NK-92 (cell line): ENCODE results near the gene TNFRSF12A.

Source experiments
- DNase-seq: peaks from one replicate; lab custom pipeline; 2025; ENCODE audit not compliant: unreplicated experiment; lab: John Stamatoyannopoulos, UW

The TNFRSF12A gene

GRCh38 chr16:3020247-3020603 is at the start of gene TNFRSF12A:
TSS of gene TNFRSF12A (plus strand) at chr16:3020368. CDS start at chr16:3020398, 30 bp downstream.
- no peak for DNase-seq

- no peak for DNase-seq
Observed at GRCh38 chr16:2970563-2970962, 49.6 kb upstream of the TNFRSF12A start.

GRCh38 chr16:2971134-2971984 is 48.8 kb upstream of the TNFRSF12A start:
- no peak for DNase-seq

GRCh38 chr16:2971985-2972784 is 48.0 kb upstream of the TNFRSF12A start:
- no peak for DNase-seq

GRCh38 chr16:2973093-2973492 is 47.1 kb upstream of the TNFRSF12A start:
- DNase-seq: no peak

- DNase-seq: no peak
Observed at GRCh38 chr16:2973605-2974318, 46.4 kb upstream of the TNFRSF12A start.

GRCh38 chr16:2974319-2975056 is 45.7 kb upstream of the TNFRSF12A start:
- DNase-seq: no peak

- DNase-seq: no peak
Observed at GRCh38 chr16:2975161-2975795, 44.9 kb upstream of the TNFRSF12A start.

GRCh38 chr16:2976201-2976600 is 44.0 kb upstream of the TNFRSF12A start:
- no peak for DNase-seq

GRCh38 chr16:2976673-2977072 is 43.5 kb upstream of the TNFRSF12A start:
- DNase-seq: no peak

- DNase-seq: no peak
Observed at GRCh38 chr16:2977440-2977839, 42.7 kb upstream of the TNFRSF12A start.

GRCh38 chr16:2979669-2980226 is 40.4 kb upstream of the TNFRSF12A start:
- DNase-seq: no peak

- DNase-seq: peak; percentile 61
Observed at GRCh38 chr16:2980227-2981176, 39.7 kb upstream of the TNFRSF12A start, which contains the start of gene PKMYT1. TSS of gene PKMYT1 (minus strand) at chr16:2980446. CDS start at chr16:2979657, 789 bp downstream.

- DNase-seq: no peak
Observed at GRCh38 chr16:2981177-2981898, 38.8 kb upstream of the TNFRSF12A start.

GRCh38 chr16:2981899-2982250 is 38.3 kb upstream of the TNFRSF12A start:
- no peak for DNase-seq

GRCh38 chr16:2982402-2982801 is 37.8 kb upstream of the TNFRSF12A start:
- DNase-seq: no peak

GRCh38 chr16:2983706-2984136 is 36.4 kb upstream of the TNFRSF12A start:
- DNase-seq: no peak

GRCh38 chr16:2985462-2985861 is 34.7 kb upstream of the TNFRSF12A start:
- no peak for DNase-seq
